Activated effector memory CD4-positive, alpha-beta T cell treated with Interleukin-2 at 50 U/mL for 16 hours (primary cell): ENCODE results near the gene MYH11.
"Not testable (repeated sequence)": the region's sequence is repeated elsewhere in the genome, so short reads cannot be mapped to it uniquely, and the experiment has no call there.

ENCODE experiments used
- DNase-seq: peaks from one replicate; pipeline ENCODE4 v3.0.0-alpha.2; 2020

The MYH11 gene

DNA sequence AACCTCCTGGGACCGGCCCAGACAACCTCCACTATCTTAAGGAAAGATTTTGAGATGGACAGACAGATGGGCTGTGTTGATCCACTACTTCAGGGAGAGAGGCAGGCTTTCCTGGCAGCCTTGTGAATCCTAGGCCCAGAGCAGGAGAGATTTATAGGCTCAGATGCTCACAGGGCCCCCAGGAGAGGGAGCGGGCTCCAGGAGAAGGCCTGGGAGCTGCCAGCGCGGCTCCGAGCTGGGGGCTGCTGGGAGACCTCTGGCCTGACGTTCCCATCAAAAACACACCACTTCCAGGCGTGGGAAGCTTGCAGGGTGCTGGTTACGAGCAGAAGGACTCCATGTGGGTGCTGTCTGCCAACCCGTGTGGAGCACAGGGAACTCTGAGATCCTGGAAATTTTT, 53.2 kb downstream of the MYH11 start:
- no peak for DNase-seq

GRCh38 chr16:15799851-15800495, 56.9 kb downstream of the MYH11 start:
- no peak for DNase-seq

GRCh38 chr16:15798671-15799070, 58.2 kb downstream of the MYH11 start:
- no peak for DNase-seq

GRCh38 chr16:15796885-15797284, 59.9 kb downstream of the MYH11 start:
- no peak for DNase-seq

DNA sequence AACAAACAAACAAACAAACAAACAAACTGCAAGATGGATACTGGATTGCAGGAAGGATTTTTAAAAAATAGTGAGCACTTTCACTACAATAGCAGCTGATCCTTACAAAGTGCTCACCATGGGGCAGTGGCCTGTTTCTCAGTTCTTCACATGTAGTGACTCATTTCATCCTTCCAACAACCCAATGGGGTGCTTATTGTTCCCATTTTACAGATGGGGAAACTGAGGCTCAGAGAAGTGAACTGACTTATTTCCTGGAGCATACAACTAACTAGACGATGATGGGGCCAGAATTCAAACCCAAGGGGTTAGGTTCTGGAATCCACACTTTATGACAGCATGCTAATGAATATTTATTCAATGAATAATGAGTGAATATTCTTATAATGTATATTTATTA, 61.2 kb downstream of the MYH11 start:
- no peak for DNase-seq

- no peak for DNase-seq
Observed at GRCh38 chr16:15792563-15792971, 64.3 kb downstream of the MYH11 start.

DNA sequence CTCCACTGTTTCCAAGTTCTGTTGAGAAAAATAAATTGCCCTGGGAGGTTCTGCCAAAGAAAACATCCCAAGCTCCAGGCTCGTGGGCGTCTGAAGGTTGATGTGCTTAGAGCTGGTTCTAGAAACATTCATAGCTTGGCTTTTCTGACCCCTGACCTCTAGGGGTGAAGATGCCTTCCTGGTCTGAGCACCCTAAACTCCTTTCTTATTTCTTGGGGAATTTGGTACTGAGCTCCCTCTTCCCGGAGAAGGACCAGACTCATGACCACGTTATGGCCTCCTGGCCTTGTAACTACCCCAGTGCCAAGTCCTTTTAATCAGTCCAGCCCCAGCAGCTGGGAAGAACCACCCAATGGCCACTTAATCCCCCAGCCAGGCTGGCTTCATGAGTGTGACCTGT, 66.4 kb downstream of the MYH11 start:
- DNase-seq: no peak

DNA sequence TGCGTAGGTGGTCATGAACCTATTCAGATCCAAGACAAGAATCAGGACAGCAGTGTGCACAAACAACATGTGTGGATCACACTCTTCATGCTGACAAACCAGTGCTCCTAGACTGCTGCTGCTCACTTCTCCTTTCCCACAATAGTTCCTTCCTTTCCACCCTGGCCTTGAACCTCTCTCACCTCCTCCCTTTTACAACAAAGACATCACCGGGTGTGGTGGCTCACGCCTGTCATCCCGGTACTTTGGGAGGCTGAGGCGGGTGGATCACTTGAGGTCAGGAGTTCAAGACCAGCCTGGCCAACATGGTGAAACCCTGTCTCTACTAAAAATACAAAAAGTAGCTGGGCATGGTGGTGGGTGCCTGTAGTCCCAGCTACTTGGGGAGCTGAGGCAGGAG, 67.0 kb downstream of the MYH11 start:
- DNase-seq: not testable (repeated sequence)

DNA sequence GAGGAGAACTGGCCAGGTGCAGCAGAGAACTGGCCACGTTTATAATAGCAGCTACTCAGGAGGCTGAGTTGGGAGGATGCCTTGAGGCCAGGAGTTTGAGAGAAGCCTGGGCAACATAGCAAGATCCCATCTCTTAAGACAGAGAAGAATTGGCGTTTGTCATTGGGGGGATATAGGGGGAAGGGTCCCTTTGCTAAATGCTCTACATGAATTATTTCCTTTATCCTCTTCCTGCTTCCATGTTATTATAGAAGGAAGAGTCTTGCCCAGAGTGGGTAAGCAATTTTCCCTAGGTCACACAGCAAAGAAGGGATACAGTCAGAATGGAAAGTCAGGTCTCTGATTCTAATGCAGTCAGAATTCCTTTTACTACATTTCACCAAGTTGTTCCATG, 68.0 kb downstream of the MYH11 start:
- DNase-seq: no peak

DNA sequence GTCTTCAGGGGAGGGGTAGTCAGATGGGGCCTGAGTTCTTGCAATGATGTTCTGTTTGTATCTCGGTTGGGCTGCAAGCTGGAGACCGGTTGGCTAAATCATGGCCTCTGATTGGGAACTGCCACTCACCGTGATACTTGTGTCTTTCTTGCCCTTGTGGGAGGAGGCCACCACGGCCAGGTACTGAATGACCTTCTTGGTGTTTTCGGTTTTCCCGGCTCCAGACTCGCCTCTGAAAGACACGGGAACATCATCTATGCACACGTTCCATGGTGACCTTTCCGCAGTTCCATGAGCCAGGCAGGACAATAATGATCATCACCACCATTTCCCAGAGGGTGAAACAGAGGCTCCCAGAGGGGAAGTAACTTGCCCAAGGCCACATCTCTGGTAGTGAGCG, 70.3 kb downstream of the MYH11 start:
- no peak for DNase-seq

DNA sequence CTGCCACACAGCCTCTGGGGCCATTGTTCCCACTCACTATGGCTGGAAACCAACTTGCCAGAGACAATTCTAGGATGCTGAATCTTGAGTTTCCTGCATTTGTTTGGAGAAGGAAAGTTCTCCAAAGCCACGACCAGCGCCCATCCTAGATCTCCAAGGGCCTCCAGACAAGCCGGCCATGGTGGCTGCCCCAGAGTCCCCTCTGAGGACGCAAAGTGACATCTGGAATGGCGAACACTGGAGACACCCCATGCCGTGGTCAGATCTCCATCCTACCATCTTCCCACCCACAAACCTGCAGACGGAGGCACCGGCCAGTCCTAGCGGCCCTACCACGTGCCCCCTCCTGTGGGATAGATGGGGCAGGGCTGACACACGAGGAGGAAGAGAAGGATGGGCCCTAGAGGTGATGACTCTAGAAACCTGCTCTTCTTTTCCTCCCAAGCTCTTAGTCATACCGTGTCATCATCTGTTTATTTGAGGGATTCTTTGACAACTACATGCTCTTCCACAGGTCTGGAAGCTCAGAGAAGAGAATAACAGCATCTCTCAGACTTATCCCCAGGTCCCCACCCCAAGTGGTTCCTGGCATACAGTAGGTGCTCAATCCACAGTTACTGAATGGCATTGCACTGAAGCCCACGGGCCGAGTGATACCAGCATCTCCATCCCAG, 71.3 kb downstream of the MYH11 start:
- DNase-seq: no peak

DNA sequence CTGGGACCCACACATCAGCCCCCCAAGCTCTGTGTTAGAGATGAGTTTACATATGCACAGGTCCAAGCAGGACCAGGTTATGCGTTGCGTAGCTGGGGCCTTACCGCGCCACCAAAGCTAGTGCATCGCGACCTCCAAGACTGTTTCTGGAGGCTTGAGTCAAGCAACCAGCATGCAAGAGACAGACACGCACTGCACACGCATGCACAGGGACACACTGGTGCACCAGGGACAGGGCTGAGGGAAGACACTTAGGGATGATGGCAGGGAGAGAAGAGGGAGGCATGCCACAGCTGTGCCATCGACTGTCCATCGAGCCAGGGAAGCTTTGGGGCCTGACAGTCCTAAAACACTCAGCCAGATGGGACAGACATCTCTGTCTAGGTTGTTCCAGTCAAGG, 72.8 kb downstream of the MYH11 start:
- no peak for DNase-seq

DNA sequence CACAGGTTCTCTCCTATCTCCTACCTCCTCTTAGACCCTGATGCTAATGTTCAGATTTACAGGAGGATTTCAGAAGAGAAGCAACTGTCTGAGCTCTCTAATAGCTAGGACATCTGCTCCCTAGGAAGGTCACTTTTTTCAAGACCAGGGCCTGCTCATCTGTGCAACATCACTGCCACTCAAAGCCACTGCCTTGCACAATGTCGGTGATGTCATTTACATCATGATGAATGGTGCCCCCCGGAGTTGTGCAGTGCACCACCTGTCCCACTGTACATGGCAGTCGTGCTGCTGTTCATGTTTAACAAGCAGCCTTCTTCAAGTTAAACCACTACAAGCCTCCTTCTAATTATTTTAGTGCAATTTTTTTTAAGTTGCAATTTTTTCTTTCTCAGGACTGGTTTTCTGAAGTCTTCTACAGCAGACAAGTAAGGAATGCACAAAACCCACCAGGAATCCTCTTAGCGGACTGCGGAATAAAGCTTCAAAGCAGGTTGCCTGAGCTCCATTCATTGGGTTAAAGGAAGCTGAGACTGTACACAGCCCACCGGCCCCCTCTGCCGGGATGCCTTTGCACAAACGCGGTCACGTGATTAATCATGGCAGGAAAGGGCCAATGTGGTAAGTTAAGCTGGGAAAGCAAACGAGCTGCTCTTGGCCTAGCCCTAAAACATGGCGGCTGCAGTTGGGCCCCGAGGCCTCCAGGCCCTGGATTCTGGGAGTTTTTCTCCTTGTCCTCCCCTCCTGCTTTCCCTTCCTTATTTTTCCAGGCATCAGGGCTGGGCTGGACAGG, 74.1 kb downstream of the MYH11 start:
- no peak for DNase-seq

DNA sequence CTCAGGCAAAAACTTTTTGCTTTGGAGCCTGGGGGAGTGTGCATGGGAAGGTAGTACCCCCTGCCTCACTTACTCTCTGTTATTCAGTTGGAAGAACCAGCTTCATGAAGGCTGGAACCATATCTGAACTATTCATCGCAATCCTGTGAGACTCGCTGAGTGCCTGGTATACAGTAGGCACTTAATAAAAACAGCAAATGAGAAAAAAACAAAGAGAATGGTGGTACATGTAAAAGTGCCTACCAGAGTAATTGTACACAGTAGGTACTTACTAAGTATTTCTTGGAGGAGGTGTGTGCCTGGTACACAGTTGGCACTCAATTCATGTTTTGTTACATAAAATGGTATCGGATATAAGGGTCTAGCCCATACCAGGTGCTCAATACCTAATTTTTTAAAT, 75.2 kb downstream of the MYH11 start:
- DNase-seq: no peak

GRCh38 chr16:15780805-15781204, 76.0 kb downstream of the MYH11 start:
- DNase-seq: no peak

DNA sequence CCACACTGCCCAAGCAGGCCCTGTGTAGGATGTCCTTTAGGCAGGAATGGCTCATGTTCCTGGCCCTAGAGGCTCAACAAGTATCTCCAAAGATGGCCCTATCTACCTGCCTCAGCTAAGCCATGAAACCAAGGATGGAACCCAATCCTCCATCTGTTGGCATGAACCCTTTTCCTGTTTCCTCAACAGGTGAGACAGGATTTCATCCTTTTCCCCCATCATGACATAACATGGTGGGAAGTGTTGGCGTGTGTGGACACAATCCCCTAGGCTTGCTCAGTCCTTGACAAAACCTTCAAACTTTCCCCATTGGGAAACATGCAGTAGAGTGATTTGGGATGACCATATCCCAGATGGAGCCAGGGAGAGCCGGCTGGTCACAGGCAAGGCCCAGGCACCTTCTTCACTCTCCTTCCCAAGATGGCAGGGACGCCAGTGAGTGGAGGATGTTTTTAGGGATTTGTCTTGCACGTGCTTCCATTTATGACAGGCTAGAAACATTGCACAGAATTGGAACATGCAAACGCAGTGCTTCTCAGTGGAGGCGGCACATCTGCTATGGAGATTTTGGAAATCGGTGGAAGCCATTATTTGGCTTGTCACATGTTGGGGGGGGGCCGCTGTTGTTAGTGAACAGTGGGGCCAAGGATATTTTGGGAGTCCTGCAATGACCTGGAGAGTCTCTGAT, 77.0 kb downstream of the MYH11 start:
- DNase-seq: no peak

DNA sequence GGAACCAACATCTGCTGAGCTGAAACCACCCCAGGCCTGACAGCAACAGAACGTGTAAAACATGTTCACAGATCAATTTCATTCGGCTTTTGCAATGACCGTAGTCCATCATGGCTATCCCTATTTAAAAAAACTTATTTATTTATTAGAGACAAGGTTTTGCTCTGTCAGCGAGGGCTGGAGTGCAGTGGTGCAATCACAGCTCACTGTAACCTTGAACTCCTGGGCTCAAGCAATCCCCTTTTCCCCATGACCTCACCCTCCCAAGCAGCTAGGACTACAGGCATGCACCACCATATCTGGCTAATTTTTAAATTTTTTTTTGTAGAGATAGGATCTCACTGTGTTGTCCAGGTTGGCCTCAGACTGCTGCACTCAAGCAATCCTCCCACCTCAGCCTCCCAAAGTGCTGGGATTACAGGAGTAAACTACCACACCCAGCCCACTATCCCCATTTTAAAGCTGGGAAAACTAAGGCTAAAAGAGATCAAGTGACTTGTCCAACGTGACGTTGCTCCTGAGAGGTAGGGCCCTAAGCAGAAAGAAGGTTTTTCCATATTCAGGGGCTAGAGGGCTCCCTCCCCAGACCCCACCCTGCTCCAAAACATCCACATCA, 77.7 kb downstream of the MYH11 start:
- DNase-seq: no peak

GRCh38 chr16:15778204-15778743, 78.6 kb downstream of the MYH11 start:
- no peak for DNase-seq

DNA sequence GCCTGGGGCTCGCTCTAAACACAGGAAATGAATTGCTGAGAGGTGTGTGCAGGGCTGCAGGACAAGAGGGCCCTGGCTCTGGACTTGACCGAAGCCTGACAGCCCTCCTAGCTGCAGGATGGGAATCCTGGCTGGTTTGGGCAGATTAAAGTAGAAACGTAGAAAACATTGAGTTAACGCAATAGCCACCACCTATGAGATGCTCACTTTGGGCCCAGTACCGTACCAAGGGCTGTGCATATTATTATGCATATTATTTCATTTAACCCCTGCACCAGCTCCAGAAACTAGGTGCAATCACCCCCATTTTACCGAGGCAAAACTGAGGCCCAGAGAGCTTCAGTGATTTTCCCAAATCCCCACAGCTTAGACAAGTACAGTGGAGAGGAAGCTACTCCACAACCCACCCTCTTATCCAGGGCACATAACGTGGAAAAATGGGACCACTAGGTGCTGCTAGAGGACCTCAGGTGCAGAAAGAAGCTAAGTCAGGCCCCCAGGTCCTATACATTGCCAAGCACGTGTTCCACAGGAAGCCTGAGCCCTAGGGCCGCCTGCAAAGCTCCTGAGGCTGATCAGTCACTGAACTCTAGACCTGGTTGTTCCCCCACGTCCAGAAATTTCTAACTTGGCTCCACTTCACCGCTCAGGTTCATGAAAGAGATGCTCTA, 79.2 kb downstream of the MYH11 start:
- DNase-seq: no peak

DNA sequence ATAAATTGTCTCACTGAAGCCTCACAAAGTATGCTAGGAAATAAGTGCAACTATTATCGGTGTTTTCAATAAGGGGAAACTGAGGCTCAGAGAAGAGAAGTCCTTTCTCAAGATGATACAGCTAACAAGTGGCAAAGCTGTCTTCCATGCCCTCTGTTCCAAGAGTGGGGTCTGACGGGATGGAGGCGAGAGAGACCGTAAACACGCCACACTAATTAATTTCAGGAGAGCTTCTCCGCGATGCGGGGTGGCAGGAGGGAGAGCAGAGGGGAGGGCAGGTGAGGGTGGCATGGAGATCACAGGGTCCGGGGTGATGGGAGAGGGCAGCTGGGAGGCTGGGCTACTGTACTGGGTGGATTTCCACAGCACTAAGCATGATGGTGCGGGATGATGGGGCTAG, 80.3 kb downstream of the MYH11 start:
- no peak for DNase-seq

GRCh38 chr16:15775663-15776304, 81.0 kb downstream of the MYH11 start:
- no peak for DNase-seq

- DNase-seq: no peak
Observed at GRCh38 chr16:15775209-15775608, 81.6 kb downstream of the MYH11 start.
